GM10266 (cell line): ENCODE measurements around the gene FAM20B.

ENCODE experiments used
- DNase-seq: peaks from one replicate; pipeline ENCODE4 v3.0.0; 2012; ENCODE audit errors: extremely low spot score
- TF ChIP-seq, protein P1 (sequence below): IDR thresholded peaks from 2 replicates; pipeline ENCODE4 v1.5.1; 2012; ENCODE audit warnings: mild to moderate bottlenecking, low read depth; ENCODE audit not compliant: control insufficient read depth, insufficient read depth; ENCODE audit errors: missing control alignments

FAM20B gene

DNA sequence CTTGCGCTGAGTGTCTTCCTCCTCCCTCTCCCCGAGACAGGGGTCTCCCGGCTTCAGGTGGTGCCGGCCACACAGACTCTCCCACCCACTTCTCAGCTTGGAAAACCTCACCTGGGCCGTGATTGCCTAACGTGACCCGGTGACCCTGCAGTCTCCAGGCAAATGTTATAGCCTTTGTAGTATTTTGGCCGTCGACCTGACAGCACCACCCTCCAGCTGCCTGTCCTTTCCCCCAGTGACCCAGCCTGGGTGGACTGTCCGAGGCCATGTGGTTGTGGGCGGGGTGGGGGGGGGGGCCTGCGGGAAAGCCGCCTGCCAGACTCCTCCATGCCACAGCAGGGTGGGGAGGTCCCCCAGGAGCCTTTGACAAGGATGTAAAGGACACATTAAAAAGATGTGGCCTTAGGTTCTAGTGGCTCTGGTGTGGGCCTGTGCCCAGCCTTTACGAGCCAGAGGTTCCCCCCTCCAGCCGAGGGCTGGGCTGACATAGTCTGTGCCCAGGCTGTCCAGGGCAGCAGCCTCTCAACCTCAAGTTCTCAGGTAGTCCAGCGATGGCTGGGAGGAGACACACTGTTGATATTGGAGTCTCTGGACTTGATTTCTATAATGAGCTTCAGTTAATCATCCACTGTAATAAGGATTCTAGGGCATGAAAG, 64.3 kb downstream of the FAM20B start:
- TF ChIP-seq, protein P1, sequence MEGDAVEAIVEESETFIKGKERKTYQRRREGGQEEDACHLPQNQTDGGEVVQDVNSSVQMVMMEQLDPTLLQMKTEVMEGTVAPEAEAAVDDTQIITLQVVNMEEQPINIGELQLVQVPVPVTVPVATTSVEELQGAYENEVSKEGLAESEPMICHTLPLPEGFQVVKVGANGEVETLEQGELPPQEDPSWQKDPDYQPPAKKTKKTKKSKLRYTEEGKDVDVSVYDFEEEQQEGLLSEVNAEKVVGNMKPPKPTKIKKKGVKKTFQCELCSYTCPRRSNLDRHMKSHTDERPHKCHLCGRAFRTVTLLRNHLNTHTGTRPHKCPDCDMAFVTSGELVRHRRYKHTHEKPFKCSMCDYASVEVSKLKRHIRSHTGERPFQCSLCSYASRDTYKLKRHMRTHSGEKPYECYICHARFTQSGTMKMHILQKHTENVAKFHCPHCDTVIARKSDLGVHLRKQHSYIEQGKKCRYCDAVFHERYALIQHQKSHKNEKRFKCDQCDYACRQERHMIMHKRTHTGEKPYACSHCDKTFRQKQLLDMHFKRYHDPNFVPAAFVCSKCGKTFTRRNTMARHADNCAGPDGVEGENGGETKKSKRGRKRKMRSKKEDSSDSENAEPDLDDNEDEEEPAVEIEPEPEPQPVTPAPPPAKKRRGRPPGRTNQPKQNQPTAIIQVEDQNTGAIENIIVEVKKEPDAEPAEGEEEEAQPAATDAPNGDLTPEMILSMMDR = no peak
- DNase-seq = no peak

DNA sequence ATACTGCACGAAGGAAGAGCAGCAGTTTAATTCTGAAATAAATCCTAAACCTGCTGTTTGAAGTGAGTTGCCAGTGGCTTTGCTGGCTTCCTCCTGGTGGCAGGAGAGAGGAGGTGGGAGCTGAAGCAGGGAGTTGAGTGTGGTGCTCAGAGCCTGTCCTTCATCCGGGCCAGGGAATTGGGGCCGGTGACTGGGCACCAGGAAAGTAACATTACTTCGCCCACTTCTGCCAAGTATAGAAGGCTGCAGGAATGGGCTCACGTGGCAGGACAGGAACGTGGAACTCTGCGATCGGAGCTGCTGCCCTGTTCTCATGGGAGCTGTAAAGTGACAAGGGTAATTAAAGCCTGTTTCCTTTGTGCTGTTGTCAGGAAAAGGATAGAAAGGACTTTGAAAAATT, 64.8 kb downstream of the FAM20B start:
- TF ChIP-seq, protein P1 = no peak
- no peak for DNase-seq

DNA sequence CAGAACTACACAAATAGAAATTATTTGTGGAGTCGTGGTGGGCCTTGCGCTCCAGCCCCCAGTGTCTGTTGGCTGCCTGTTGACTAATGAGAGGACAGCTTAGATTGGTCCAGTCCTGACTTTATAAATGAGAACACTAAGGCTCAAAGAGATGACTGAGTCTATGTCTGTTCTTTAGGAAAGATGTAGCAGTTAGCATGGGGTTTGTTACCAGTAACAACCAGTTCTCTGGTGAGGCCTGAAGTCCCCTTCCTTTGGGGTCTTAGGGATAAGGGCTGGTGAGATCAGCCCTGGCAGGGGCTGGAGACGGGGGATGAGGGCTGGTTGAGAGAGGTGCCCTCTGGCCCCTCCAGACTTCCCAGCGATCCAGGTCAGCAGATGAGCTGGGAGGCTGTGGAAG, 65.2 kb downstream of the FAM20B start:
- TF ChIP-seq, protein P1 = no peak
- no peak for DNase-seq

DNA sequence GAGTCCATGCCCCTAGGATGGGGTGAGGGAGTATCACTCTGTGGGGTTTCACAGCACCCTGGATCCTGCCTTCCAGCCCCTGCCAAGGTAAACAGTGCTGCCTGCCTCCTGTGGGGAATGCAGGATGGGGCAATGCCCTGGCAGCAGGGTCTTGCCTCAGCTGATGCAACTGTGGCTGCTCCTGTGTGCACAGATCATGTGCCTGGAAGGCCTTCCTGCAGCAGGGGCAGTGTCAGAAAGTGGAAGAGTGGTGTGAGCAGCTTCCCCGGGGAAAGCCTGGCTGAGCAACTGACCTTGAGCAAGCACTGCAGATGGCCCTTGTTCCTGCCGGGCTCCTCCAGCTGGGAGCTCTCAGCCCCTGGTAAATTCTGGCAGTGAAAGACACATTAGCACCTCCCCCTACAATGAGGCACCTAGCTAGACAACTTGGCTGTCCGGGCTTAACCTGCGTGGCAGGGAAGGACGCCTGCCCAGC, 66.0 kb downstream of the FAM20B start:
- no peak for DNase-seq
- TF ChIP-seq, protein P1 = no peak

DNA sequence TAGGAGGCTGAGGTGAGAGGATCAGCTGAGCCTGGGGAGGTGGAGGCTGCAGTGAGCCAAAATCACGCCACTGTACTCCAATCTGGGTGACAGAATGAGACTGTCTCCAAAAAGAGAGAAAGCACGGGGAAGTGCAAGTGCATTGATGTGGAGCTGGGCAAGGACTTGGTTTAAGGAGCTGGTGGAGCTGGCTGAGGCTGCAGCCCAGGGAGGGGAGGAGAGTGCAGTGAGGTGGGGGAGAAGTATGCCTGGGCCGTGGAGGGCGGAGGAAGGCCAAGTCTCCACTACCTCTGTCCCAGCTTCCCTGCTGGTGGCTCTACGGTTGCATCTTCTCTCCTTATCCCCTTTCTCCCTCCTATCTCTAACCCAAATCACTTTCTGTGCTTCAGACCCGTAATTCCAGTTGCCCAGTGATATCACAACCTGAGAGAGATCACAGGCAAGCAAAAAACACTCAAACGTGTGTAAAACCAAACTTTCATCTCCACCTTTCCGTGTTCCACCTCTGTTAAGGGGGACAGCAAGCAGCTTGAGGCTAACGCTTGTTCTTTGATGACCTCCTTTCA, 67.3 kb downstream of the FAM20B start:
- DNase-seq = no peak
- TF ChIP-seq, protein P1 = no peak

DNA sequence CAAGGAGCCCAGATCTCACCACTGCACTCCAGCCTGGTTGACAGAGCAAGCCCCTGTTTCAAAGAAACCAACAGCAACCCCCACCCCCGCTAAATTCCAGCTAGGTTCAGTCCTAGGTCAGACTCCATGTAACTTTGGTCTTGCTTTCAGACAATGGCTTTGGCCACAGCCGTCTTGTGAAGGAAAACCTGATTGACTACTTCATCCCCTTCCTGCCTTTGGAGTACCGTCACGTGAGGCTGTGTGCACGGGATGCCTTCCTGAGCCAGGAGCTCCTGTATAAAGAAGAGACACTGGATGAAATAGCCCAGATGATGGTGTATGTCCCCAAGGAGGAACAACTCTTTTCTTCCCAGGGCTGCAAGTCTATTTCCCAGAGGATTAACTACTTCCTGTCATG, 69.1 kb downstream of the FAM20B start:
- no peak for DNase-seq
- TF ChIP-seq, protein P1 = no peak

DNA sequence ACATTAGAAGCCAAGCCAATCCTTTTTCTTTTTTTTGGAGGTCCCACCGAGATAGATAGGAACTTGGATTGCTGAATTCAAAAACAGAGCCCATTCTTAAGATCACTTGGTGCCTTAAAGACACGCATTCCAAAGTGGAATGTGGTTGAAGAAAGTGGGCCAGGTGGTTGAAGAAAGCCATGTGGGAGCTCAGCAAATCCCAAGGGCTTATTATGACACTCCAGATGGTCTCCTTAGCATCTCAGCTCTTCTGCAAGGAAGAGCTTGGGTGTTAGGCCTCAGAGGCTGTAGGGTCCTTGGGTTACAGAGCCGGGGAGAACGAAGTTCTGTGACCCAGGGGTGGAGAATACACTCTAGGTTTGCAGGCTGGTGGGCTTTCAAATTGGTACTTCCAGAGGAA, 69.7 kb downstream of the FAM20B start:
- DNase-seq = no peak
- TF ChIP-seq, protein P1 = no peak
